22Rv1 (cell line): ENCODE measurements around the gene CAP2.

ENCODE experiments used
- CTCF ChIP-seq: fragments of 450-650 bp; IDR thresholded peaks from 2 replicates; pipeline ENCODE4 v1.5.1; 2017; ENCODE audit warnings: mild to moderate bottlenecking
- ZFX ChIP-seq: fragments of 450-650 bp; IDR thresholded peaks from 2 replicates; pipeline ENCODE4 v1.6.1; 2017; ENCODE audit warnings: antibody characterized with exemption, borderline replicate concordance

- no peak for TF ChIP-seq CTCF
- no peak for TF ChIP-seq ZFX
These were observed 34.2 kb downstream of the CAP2 start for GRCh38 chr6:17427617-17428016.
